Left lung (tissue), 10 donors: ENCODE measurements around the gene ABHD2. TPM values are rescaled to one million over a fixed set of nuclear protein-coding genes. Genes with fewer than 3 reads are reported as not detected.

ENCODE experiments used
- ATAC-seq: fragments of 200-7000 bp; cut with Tn5 transposase; one replicate; pipeline ENCODE4 v1.9.1; 2020; ENCODE audit warnings: moderate library complexity
- DNase-seq, 4 donors: peaks; one replicate each; pipeline ENCODE4 v3.0.0-alpha.2; 2013 to 2020
- H3K27ac ChIP-seq, 2 donors: fragments of 200-600 bp; sonication (generic) in 1 of 2; one replicate each; pipeline versions ENCODE4 v1.5.0 to v1.8.0; 2020 to 2021
- H3K27me3 ChIP-seq, 2 donors: fragments of 200-600 bp; sonication (generic) in 1 of 2; one replicate each; pipeline versions ENCODE4 v1.5.0 to v1.8.0; 2020 to 2021
- H3K36me3 ChIP-seq, 2 donors: fragments of 200-600 bp; sonication (generic) in 1 of 2; one replicate each; pipeline versions ENCODE4 v1.5.0 to v1.8.0; 2020 to 2021
- H3K4me1 ChIP-seq, 2 donors: fragments of 200-600 bp; one replicate each; pipeline ENCODE4 v1.8.0; 2021
- H3K4me3 ChIP-seq, 2 donors: fragments of 200-600 bp; sonication (generic) in 1 of 2; one replicate each; pipeline versions ENCODE4 v1.5.0 to v1.8.0; 2020 to 2021; ENCODE audit warnings: mild to moderate bottlenecking in 1 of 2
- H3K9me3 ChIP-seq, 2 donors: fragments of 200-600 bp; sonication (generic) in 1 of 2; one replicate each; pipeline versions ENCODE4 v1.5.0 to v1.8.0; 2020 to 2021
- CTCF ChIP-seq, 2 donors: fragments of 200-600 bp; sonication (generic) in 1 of 2; IDR thresholded peaks; one replicate each; pipeline versions ENCODE4 v1.5.0 to v1.8.0; 2021; ENCODE audit warnings: antibody characterized with exemption in 2 of 2
- intact Hi-C, 2 donors: fragments of 100-400 bp; cut with DNase I; formaldehyde crosslinking; loops; one replicate each; pipeline versions ENCODE4 v1.11.2 to v1.14.2; 2022
- polyA plus RNA-seq, 6 donors: library from polyadenylated mRNA; unstranded; fragments of 120-200 nt; gene quantifications; one replicate each; pipeline ENCODE4 v1.2.1, GENCODE V29; 2013; ENCODE audit not compliant: insufficient read length in 6 of 6
- total RNA-seq, 2 donors: library from RNA; stranded (reverse); fragmentation: NEBNext Ultra II Directional; extraction: Animal tissue kit (Norgen Biotek cat#: 25700); gene quantifications; one replicate each; pipeline ENCODE4 v1.2.1, GENCODE V29; 2021
- donor health status: DM: no; HTN: yes; CAD: no.
- donor health status: DM: no; HTN: no; CAD: no.

ABHD2 gene
- total and polyA plus RNA-seq, 8 donors = 35.4 to 231 (median 46.9) TPM

DNA sequence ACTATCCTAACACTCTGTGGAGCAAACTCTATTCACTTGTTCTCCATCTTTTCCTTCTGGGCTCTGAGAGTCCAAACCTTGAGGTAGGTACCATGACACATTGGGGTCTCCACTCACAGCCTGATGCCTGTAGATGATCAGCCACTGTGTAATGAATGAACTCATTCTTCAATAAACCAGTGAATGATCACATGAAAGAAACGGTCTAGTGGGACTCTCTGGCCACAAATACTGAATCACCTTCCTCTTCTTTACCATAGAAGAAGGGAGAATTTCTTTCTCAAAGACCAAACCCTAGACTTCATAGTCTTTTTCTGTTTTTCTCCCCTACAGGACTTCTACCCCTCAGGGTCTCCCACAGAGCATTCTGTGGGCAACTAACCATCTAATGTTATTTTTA, 20.5 kb upstream of the ABHD2 start:
- peaks cover 0 to 46% of the 10 kb centered on the region in 2 donors for H3K4me1 ChIP-seq
- H3K27ac ChIP-seq = peak overlapping the region; percentile 4 to 82
- H3K4me3 ChIP-seq = no peak overlapping the region
- H3K9me3 ChIP-seq = peaks cover 4 to 23% of the 10 kb centered on the region in 2 donors
- no peaks in the 10 kb centered on the region for H3K36me3 ChIP-seq
- H3K27me3 ChIP-seq = no peaks in the 10 kb centered on the region
- no peak for TF ChIP-seq CTCF (IDR thresholded peaks at IDR 0.05)
- DNase-seq (no peak), ATAC-seq (no peak)
- intact Hi-C loops = no loop called here

DNA sequence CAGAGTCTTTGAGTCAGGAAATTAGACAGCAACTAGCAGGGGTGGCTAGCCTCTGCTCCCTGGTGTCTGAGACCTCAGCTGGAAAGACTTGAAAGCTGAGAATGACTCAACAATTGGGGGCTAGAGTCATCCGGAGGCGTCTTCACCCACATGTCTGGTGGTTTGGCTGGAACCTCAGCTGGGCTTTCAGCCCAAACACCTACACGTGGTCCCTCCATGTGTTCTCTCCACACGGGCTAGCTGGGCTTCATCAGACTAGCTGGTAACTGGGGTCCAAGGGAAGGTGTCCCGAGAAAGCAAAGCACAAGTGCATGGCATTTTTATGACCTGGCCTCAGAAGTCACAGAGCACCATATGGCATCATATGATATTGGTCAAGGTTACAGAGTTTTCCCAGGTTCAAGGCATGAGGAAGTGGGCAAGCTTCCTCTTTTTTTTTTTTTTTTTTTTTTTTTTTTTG, 19.9 kb upstream of the ABHD2 start:
- peak in 1 of 4 donors; percentile 64 for DNase-seq
- Histone ChIP-seq H3K36me3 (no peaks in the 10 kb centered on the region), H3K27ac (peak overlapping the region in 1 of 2 donors; percentile 82), H3K9me3 (peaks cover 4 to 23% of the 10 kb centered on the region in 2 donors), H3K4me3 (no peak overlapping the region), H3K27me3 (no peaks in the 10 kb centered on the region), H3K4me1 (peaks cover 0 to 46% of the 10 kb centered on the region in 2 donors)
- intact Hi-C loops = no loop called here
- peak; percentile 69 for ATAC-seq
- TF ChIP-seq CTCF (IDR thresholded peaks at IDR 0.05) = no peak

DNA sequence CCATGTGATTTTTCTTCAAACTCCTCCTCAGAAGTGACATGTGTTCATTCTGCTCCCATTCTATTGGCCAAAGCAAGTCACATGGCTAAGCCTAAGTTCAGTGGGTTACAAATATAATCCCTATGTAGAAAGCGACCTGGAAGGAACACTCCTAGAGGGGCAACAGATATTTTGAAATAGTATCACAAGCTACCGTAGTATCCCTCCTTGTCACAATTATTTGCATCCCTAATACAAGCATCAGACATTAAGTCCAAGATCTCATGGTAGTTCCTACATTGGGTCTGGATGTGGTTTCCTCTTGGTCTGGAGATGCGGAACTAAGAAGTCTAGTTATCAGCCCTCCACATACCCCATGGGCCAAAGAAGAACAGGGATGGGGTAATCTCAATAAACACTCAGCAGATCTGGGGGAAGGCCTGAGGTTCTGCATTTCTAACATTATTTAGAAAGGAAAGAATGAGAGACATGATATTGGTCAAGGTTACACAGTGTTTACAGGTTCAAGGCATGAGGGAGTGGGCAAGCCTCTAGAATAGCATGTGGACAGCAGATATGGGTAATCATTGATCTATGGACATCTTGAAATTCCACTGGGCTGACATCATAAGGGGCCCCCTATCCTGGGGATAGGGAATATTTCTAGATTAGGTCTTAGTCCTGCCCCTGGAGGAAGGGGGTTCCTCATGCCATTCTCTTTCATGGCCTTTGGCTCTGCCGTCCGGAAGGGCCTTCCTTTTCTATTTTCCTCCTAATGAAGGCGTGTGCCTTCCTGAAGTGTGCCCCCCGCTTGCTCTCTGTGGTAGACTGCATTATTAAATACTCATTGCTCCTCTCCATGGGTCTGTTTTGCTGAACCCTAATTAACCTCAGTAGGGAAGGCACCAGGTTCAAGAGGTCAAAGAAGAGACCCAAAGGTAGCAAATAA, 17.8 kb upstream of the ABHD2 start:
- Histone ChIP-seq H3K36me3 (no peaks in the 10 kb centered on the region), H3K9me3 (peaks cover 4 to 23% of the 10 kb centered on the region in 2 donors), H3K4me3 (no peak overlapping the region), H3K27me3 (no peaks in the 10 kb centered on the region), H3K4me1 (peaks cover 0 to 50% of the 10 kb centered on the region in 2 donors), H3K27ac (peak overlapping the region; percentile 13 to 93)
- no peak for DNase-seq
- intact Hi-C loops = no loop called here
- ATAC-seq = peak; percentile 66
- TF ChIP-seq CTCF (IDR thresholded peaks at IDR 0.05) = no peak

DNA sequence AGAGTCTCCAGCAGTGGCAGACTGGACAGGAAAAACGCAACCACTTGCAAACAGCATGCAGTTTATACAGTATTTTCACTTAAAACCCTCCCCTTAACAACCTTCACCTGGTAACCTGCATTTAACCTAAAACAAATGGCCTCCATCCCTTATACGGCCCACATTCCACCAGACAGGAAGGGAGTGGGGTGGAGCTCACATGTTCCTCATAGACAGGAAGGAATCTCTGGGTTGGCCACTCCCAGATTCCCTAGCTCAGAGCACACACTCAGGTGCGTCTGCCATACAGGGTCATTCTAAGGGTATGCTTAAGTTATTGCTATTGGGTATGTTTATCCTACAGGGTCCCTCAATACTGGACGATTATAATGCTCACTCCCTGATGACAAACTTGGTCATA, 16.8 kb upstream of the ABHD2 start:
- TF ChIP-seq CTCF (IDR thresholded peaks at IDR 0.05) = no peak
- peaks cover 0 to 50% of the 10 kb centered on the region in 2 donors for H3K4me1 ChIP-seq
- H3K9me3 ChIP-seq = peaks cover 4 to 16% of the 10 kb centered on the region in 2 donors
- intact Hi-C loops = no loop called here
- no peaks in the 10 kb centered on the region for H3K27me3 ChIP-seq
- H3K36me3 ChIP-seq = no peaks in the 10 kb centered on the region
- no peak overlapping the region for H3K4me3 ChIP-seq
- no peak for DNase-seq
- H3K27ac ChIP-seq = peak overlapping the region in 1 of 2 donors; percentile 93
- no peak for ATAC-seq

DNA sequence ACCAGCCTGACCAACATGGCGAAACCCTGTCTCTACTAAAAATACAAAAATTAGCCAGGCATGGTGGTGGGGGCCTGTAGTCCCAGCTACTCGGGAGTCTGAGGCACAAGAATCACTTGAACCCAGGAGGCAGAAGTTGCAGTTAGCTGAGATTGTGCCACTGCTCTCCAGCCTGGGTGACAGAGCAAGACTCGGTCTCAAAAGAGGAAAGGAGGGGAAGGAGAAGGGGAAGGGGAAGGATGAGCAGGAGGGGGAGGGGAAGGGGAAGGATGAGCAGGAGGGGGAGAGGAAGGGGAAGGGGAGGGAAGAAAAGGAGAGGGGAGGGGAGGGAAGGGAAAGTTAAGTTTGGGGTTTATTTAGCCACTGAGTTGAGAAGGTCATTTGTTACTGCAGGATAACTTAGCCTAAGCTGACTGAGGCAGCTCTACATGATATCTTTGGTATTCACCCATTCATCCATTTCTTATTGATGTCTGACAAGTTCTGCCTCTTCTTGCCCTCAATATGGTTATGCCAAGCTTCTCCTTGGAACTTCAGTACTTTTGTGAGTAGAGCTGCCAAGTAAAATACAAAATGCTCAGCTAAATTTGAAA, 15.9 kb upstream of the ABHD2 start:
- DNase-seq (peak in 1 of 4 donors; percentile 45), ATAC-seq (no peak)
- Histone ChIP-seq H3K9me3 (peaks cover 0 to 7% of the 10 kb centered on the region in 2 donors), H3K27ac (peak overlapping the region in 1 of 2 donors; percentile 93), H3K4me3 (no peak overlapping the region), H3K4me1 (peaks cover 0 to 50% of the 10 kb centered on the region in 2 donors), H3K36me3 (no peaks in the 10 kb centered on the region), H3K27me3 (no peaks in the 10 kb centered on the region)
- no peak for TF ChIP-seq CTCF (IDR thresholded peaks at IDR 0.05)
- intact Hi-C loops = no loop called here
